ENCODE data around the gene SLC7A1.

The SLC7A1 gene

DNA sequence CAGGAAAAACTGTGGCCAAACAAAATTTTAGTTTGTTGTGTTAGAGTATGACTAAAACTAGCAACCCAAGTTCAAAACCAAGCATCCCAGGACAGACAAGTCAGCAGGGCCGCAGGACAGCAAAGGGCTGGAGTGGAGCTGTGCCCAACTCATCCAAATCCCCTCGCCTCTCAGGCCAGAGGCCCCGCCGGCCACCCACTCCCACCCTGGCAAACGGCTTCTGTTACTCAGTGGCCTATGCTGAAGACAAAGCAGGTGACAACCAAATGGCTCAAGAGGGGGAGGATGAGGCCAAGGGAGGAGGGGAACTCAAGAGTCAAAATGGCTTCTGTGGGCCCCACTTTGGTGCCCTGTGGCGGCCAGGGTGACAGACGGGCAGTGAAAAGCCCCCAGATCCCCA is 69.7 kb downstream of the SLC7A1 start:
- Histone ChIP-seq H3K27me3 (ENCODE audit: insufficient read depth, low read length) (no peaks in the 10 kb centered on the region), H3K4me3 (ENCODE audit: low read length) (no peak overlapping the region), H3K9me3 (ENCODE audit: insufficient read depth, low read depth, low read length) (no peaks in the 10 kb centered on the region), H3K27ac (ENCODE audit: low read length) (no peak overlapping the region), H3K4me1 (ENCODE audit: insufficient read depth, low read length) (no peaks in the 10 kb centered on the region), H3K36me3 (ENCODE audit: insufficient read depth, low read depth, low read length) (peaks cover 97% of the 10 kb centered on the region), H3K9ac (ENCODE audit: low read depth, low read length) (no peak overlapping the region)

DNA sequence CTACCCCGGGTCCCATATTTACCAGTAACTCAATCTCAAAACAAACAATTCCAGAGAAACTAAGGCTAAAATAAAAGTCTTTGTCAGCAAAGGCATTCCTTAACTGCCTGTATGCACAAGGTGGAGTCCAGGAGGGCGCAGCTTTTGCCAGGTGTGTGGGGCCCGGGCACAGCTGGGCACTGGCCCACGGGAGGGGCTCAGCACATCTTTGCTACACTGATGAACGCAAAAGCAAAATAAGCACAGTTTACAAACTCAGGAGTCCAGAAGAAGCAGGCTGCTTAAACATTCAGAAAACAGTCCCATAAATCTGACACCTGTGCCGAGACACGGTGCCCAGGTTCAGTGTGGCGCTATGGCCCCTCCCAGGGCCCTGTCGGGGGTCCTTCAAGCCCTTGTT is 70.8 kb downstream of the SLC7A1 start:
- Histone ChIP-seq H3K36me3 (ENCODE audit: insufficient read depth, low read depth, low read length) (peaks cover 97% of the 10 kb centered on the region), H3K4me3 (ENCODE audit: low read length) (no peak overlapping the region), H3K4me1 (ENCODE audit: insufficient read depth, low read length) (no peaks in the 10 kb centered on the region), H3K27me3 (ENCODE audit: insufficient read depth, low read length) (no peaks in the 10 kb centered on the region), H3K27ac (ENCODE audit: low read length) (no peak overlapping the region), H3K9me3 (ENCODE audit: insufficient read depth, low read depth, low read length) (no peaks in the 10 kb centered on the region), H3K9ac (ENCODE audit: low read depth, low read length) (no peak overlapping the region)

DNA sequence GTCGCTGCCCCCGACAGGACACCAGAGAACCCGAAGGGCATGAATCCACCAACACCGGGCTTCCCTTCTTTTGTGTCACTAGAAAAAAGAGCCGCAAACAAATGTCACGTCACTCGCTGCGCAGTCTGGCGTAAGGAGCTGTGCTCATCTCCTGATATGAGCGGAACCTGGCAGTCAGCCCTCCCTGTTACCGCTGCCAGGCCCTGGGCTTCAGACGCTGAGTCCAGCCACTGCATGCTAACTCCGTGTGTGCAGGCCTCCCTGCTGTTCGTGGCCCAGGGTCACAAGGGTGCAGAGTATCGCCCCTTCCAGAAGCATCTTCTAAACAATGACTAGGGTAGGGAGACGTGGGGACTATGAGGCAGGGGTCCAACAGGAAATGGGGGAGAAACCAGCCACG is 71.3 kb downstream of the SLC7A1 start:
- no peak overlapping the region for H3K27ac ChIP-seq (ENCODE audit: low read length)
- H3K36me3 ChIP-seq (ENCODE audit: insufficient read depth, low read depth, low read length): peaks cover 97% of the 10 kb centered on the region
- no peak overlapping the region for H3K9ac ChIP-seq (ENCODE audit: low read depth, low read length)

DNA sequence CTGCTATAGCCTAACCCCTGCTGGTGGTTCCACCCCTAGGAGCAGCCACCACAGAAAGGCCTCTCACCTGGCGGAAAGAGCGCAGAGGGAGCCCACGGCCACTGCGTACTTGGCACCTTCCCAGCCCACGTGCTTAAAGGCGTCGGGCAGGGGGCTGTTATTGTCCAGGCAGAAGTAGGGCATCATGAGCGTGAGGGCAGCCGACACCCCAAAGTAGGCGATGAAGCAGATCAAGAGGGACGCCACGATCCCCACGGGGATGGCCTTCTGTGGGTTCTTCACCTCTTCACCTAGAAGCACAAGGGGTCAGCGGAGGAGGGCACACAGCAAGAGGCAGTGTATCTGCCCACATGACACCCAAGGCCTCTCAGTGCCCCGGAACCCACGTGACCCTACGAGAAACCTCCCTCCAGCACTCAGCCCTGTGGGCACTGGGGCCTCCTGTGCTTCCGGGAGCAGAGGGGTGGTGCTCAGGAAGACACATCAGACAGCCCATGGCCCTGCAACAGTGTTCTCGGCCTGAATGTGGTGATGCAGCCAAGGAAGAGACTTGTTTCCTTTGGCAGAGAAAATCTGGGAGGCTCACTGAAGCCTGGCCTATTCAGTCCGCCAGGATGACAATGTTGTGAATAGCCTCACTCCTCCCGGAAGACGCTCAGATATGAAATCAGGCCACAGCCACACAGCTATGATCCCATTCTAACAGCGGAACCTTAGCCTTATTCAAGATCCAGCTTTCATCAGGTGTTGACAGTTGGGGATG is 72.1 kb downstream of the SLC7A1 start:
- Histone ChIP-seq H3K27ac (ENCODE audit: low read length) (no peak overlapping the region), H3K4me1 (ENCODE audit: insufficient read depth, low read length) (no peaks in the 10 kb centered on the region), H3K9me3 (ENCODE audit: insufficient read depth, low read depth, low read length) (no peaks in the 10 kb centered on the region), H3K36me3 (ENCODE audit: insufficient read depth, low read depth, low read length) (peaks cover 97% of the 10 kb centered on the region), H3K4me3 (ENCODE audit: low read length) (no peak overlapping the region), H3K27me3 (ENCODE audit: insufficient read depth, low read length) (no peaks in the 10 kb centered on the region), H3K9ac (ENCODE audit: low read depth, low read length) (no peak overlapping the region)

More for the DNA sequence above, 71.3 kb downstream of the SLC7A1 start:
- Histone ChIP-seq H3K27me3 (ENCODE audit: insufficient read depth, low read length) (no peaks in the 10 kb centered on the region), H3K4me1 (ENCODE audit: insufficient read depth, low read length) (no peaks in the 10 kb centered on the region), H3K9me3 (ENCODE audit: insufficient read depth, low read depth, low read length) (no peaks in the 10 kb centered on the region), H3K4me3 (ENCODE audit: low read length) (no peak overlapping the region)

DNA sequence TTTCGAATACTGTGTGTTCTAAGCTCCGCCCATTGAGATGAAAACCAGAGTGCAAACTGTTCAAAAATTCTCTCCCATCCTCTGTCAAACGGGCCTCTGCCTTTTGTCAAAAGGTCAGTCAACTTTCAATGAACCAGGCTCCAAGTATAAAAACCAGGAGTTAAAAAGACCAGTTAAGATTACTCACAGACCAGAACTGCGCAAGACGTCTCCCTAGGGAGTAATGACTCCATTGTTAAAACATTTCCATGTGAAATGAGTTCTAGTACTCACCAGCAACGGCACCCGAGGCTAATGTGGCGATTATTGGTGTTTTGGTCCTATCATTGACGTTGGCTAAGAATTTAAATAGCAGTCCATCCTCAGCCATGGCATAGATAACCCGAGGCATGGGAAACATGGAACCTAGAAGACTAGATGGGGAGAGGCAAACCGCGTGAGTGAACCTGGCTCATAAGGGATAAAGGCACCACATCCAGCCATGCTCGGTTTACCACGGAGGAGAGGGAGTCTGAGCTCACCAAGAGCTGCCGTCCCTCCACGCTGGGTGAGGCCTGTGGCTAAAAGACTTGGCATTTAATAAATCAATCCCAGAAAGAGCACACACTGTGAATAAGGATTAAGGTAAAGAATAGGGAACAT is 73.3 kb downstream of the SLC7A1 start:
- Histone ChIP-seq H3K9me3 (ENCODE audit: insufficient read depth, low read depth, low read length) (no peaks in the 10 kb centered on the region), H3K4me3 (ENCODE audit: low read length) (no peak overlapping the region), H3K27ac (ENCODE audit: low read length) (no peak overlapping the region), H3K27me3 (ENCODE audit: insufficient read depth, low read length) (no peaks in the 10 kb centered on the region), H3K36me3 (ENCODE audit: insufficient read depth, low read depth, low read length) (peaks cover 97% of the 10 kb centered on the region), H3K9ac (ENCODE audit: low read depth, low read length) (no peak overlapping the region), H3K4me1 (ENCODE audit: insufficient read depth, low read length) (no peaks in the 10 kb centered on the region)

DNA sequence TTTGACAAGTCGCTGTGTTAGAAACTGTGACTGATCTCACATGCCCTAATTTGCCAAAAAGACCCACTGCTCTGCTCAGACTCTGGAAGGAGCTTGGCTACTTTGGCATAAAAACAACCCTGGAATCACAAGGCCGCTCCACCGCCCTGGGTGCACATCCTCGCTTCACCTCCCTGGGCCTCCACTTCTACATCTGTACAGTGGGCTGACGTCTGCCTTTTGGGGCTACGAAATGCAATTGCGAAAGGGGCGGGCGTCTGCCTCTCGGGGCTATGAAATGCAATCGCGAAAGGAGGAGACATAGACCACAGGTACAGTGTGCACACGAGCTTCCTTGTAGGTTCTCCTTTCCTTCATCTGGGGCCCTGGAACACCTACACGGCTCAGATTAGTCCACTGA is 74.2 kb downstream of the SLC7A1 start:
- Histone ChIP-seq H3K36me3 (ENCODE audit: insufficient read depth, low read depth, low read length) (peaks cover 97% of the 10 kb centered on the region), H3K27me3 (ENCODE audit: insufficient read depth, low read length) (no peaks in the 10 kb centered on the region), H3K9me3 (ENCODE audit: insufficient read depth, low read depth, low read length) (no peaks in the 10 kb centered on the region), H3K4me3 (ENCODE audit: low read length) (no peak overlapping the region), H3K9ac (ENCODE audit: low read depth, low read length) (no peak overlapping the region), H3K27ac (ENCODE audit: low read length) (no peak overlapping the region), H3K4me1 (ENCODE audit: insufficient read depth, low read length) (no peaks in the 10 kb centered on the region)

DNA sequence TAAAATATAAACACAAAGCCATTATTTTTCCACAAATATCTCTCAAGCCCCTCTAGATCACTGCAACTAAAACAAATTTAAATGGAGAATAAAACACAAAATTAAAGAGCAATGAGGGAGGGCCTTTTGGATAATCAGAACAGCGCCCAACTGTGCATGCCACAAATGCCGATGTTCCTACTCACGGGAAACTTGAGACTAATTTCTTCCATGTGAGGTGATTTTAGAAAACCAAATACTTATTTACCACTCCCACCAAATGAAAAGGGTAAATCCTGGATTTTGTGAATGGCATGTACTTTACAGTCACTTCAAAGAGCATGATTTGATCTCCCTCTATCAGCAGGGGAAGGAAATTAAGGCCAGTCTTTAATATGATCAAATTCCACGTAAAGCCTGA is 74.8 kb downstream of the SLC7A1 start:
- Histone ChIP-seq H3K4me3 (ENCODE audit: low read length) (no peak overlapping the region), H3K4me1 (ENCODE audit: insufficient read depth, low read length) (no peaks in the 10 kb centered on the region), H3K9me3 (ENCODE audit: insufficient read depth, low read depth, low read length) (no peaks in the 10 kb centered on the region), H3K27ac (ENCODE audit: low read length) (no peak overlapping the region), H3K36me3 (ENCODE audit: insufficient read depth, low read depth, low read length) (peaks cover 100% of the 10 kb centered on the region), H3K9ac (ENCODE audit: low read depth, low read length) (no peak overlapping the region), H3K27me3 (ENCODE audit: insufficient read depth, low read length) (no peaks in the 10 kb centered on the region)

DNA sequence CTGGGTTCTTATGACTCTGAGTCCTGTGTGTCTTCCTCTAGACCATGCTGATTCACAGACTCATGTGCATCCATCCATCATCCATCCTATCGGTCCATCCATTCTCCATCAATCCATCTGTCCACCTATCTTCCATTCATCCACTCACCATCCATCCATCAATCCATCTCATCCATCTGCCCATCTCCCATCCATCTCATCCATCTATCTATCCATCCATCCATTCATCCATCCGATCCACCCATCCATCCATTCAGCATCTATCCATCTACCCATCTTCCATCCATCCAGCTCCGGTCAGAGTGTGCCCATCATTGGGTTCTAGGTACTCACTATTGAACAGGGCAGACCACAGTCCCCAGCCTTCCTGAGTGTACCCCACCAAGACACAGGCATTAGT is 75.6 kb downstream of the SLC7A1 start:
- no peaks in the 10 kb centered on the region for H3K4me1 ChIP-seq (ENCODE audit: insufficient read depth, low read length)
- H3K36me3 ChIP-seq (ENCODE audit: insufficient read depth, low read depth, low read length): peaks cover 100% of the 10 kb centered on the region
- no peaks in the 10 kb centered on the region for H3K9me3 ChIP-seq (ENCODE audit: insufficient read depth, low read depth, low read length)
- H3K4me3 ChIP-seq (ENCODE audit: low read length): no peak overlapping the region
- no peak overlapping the region for H3K27ac ChIP-seq (ENCODE audit: low read length)
- no peaks in the 10 kb centered on the region for H3K27me3 ChIP-seq (ENCODE audit: insufficient read depth, low read length)
- H3K9ac ChIP-seq (ENCODE audit: low read depth, low read length): no peak overlapping the region

DNA sequence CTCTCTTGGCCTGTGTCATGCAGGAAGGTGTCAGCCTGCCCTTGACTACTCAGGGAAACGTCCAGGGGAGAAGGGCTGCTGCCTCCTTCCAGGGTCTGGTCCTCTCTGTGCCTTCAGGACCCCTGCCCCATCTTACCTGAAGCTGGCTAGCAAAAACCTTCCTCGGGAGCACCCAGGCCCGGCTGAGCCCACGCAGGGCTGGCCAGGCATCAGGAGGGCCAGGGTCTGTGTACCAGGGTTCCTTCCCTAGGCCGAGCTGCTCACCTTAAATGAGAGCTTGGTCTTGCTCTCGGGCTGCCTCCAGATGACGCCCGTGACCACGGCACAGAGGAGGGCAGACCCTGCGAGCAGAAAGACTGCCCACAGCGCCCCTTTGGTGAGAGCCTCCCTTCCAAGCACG is 78.6 kb downstream of the SLC7A1 start:
- no peak overlapping the region for H3K27ac ChIP-seq (ENCODE audit: low read length)
- H3K27me3 ChIP-seq (ENCODE audit: insufficient read depth, low read length): no peaks in the 10 kb centered on the region
- H3K36me3 ChIP-seq (ENCODE audit: insufficient read depth, low read depth, low read length): peaks cover 100% of the 10 kb centered on the region
- no peak overlapping the region for H3K4me3 ChIP-seq (ENCODE audit: low read length)
- no peak overlapping the region for H3K9ac ChIP-seq (ENCODE audit: low read depth, low read length)
- H3K4me1 ChIP-seq (ENCODE audit: insufficient read depth, low read length): no peaks in the 10 kb centered on the region
- no peaks in the 10 kb centered on the region for H3K9me3 ChIP-seq (ENCODE audit: insufficient read depth, low read depth, low read length)

DNA sequence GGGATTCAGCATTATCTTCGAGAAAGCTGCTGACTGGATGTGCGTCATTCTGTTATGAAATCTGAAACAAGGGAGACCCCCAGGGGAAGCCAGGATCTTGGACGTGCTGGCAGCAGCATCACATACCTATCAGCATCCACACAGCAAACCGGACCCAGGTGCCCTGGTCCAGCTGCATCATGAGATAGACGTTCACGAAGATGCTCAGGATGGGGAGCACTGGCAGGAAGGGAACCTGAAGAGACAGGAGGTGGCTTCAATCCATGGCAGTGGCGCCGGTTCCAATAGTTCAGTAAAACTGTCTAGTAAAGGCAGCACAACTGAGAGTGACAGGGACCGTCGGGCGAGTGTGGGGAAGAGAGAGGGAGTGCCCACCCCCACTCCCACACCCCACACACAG is 79.5 kb downstream of the SLC7A1 start:
- H3K9ac ChIP-seq (ENCODE audit: low read depth, low read length): no peak overlapping the region
- peaks cover 98% of the 10 kb centered on the region for H3K36me3 ChIP-seq (ENCODE audit: insufficient read depth, low read depth, low read length)
- no peaks in the 10 kb centered on the region for H3K4me1 ChIP-seq (ENCODE audit: insufficient read depth, low read length)
- no peak overlapping the region for H3K4me3 ChIP-seq (ENCODE audit: low read length)
- no peak overlapping the region for H3K27ac ChIP-seq (ENCODE audit: low read length)
- H3K9me3 ChIP-seq (ENCODE audit: insufficient read depth, low read depth, low read length): no peaks in the 10 kb centered on the region
- H3K27me3 ChIP-seq (ENCODE audit: insufficient read depth, low read length): no peaks in the 10 kb centered on the region

DNA sequence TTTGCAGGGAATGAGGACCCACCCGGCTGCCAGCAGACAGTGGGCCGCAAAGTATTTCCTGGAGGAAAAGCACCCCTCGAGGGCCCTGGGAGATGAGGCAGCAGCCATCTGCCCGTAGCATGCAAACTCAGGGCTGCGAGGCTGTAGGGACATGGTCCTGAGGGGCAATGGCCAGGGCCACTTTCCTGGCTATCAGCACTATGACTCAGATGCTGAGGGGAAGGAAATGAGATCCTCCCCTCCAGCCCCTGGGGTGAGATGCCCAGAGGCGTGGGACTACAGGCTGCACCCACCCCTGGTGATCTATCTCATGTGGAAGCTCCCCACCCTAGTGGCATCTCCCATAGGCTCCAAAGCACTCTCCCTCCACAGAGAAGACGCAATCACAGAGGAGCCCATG is 80.1 kb downstream of the SLC7A1 start:
- Histone ChIP-seq H3K27me3 (ENCODE audit: insufficient read depth, low read length) (no peaks in the 10 kb centered on the region), H3K36me3 (ENCODE audit: insufficient read depth, low read depth, low read length) (peaks cover 98% of the 10 kb centered on the region), H3K4me1 (ENCODE audit: insufficient read depth, low read length) (no peaks in the 10 kb centered on the region), H3K27ac (ENCODE audit: low read length) (no peak overlapping the region), H3K4me3 (ENCODE audit: low read length) (no peak overlapping the region), H3K9ac (ENCODE audit: low read depth, low read length) (no peak overlapping the region), H3K9me3 (ENCODE audit: insufficient read depth, low read depth, low read length) (no peaks in the 10 kb centered on the region)

DNA sequence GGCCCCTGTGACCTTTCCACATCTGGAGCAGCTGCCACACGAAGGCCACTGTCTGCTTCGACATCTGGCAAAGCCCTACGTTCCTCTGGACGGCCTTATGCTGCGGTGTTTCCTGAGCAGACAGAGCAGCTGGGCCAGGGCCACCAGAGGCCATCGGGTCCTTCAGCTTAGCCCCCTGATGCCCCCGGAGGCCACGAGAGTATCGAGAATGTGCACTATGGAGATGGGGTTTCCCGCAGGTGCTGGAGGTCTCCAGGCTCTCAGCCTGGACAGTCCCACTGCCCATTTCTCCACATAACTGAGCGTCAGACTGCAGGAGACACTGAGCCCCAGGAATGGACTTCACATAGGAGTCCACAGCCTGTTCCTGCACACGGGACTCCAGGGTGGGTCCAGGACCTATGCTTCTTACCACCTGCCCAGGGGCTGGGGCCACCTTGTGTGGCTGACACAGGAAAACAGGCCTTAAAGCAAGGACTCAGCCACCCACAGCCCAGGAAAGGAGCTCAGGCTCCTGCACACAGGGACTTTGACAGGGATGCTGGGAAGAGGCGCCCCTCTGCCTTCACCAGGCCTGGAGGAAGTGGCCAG is 80.7 kb downstream of the SLC7A1 start:
- Histone ChIP-seq H3K27ac (ENCODE audit: low read length) (no peak overlapping the region), H3K9ac (ENCODE audit: low read depth, low read length) (no peak overlapping the region), H3K9me3 (ENCODE audit: insufficient read depth, low read depth, low read length) (no peaks in the 10 kb centered on the region), H3K27me3 (ENCODE audit: insufficient read depth, low read length) (no peaks in the 10 kb centered on the region), H3K4me1 (ENCODE audit: insufficient read depth, low read length) (no peaks in the 10 kb centered on the region), H3K36me3 (ENCODE audit: insufficient read depth, low read depth, low read length) (peaks cover 92% of the 10 kb centered on the region), H3K4me3 (ENCODE audit: low read length) (no peak overlapping the region)

Data from iPS-20b (cell line).